ENCODE results near the gene LYSMD4. TPM values are rescaled to one million over a fixed set of nuclear protein-coding genes. Genes with fewer than 3 reads are reported as not detected.

The LYSMD4 gene
- total and polyA plus RNA-seq, 2 experiments from 2014 or later, result 21.2 to 24.0 TPM

DNA sequence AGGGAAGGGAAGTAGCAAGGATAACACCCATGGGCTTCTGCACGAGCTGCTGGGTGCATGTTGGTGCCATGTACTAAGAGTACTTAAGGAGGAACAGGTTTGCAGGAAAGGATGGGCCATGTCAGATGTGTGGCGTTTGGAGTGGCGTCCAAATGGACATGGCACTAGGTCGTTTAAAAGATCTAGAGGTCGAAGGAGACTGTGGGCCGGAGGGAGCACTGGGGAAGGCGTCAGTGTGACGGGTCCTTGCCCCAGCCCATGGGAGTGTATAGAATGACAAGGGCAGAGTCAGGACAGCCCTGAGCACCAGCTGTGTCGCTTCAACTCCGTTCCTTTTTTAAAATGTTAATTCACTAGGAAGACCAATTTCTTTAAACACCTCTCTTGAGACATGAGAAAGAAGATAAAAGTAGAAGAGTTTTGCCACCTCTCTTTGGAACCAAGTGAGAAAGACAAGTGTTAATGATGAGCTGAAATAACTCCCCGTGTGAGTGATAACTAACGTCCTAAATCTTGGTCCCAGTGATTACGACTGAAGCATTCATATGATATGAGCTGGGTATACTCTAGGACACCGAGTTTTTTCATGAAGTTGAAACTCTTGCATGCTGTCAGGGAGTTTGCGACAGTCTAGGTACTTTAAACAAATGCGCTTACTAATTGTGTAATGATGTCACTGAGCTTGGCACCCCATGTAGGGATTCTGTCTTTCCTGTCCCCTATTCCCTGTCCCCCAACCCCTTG lies 23.8 kb downstream of the LYSMD4 start:
- H3K36me3 ChIP-seq, result peaks cover 46% of the 10 kb centered on the region
- TF ChIP-seq, protein P1, sequence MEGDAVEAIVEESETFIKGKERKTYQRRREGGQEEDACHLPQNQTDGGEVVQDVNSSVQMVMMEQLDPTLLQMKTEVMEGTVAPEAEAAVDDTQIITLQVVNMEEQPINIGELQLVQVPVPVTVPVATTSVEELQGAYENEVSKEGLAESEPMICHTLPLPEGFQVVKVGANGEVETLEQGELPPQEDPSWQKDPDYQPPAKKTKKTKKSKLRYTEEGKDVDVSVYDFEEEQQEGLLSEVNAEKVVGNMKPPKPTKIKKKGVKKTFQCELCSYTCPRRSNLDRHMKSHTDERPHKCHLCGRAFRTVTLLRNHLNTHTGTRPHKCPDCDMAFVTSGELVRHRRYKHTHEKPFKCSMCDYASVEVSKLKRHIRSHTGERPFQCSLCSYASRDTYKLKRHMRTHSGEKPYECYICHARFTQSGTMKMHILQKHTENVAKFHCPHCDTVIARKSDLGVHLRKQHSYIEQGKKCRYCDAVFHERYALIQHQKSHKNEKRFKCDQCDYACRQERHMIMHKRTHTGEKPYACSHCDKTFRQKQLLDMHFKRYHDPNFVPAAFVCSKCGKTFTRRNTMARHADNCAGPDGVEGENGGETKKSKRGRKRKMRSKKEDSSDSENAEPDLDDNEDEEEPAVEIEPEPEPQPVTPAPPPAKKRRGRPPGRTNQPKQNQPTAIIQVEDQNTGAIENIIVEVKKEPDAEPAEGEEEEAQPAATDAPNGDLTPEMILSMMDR (IDR thresholded peaks at IDR 0.05; ENCODE audit: low read depth, low read length), result no peak
- no peaks in the 10 kb centered on the region for H3K9me3 ChIP-seq (ENCODE audit: low read depth)
- H3K4me3 ChIP-seq, result no peak overlapping the region
- peaks cover 43% of the 10 kb centered on the region for H3K4me1 ChIP-seq (ENCODE audit: low read depth)
- no peaks in the 10 kb centered on the region for H3K27me3 ChIP-seq
- peak in 1 of 2 donors; percentile 36 for DNase-seq (ENCODE audit: low read depth in 1 of 2, low spot score in 1 of 2)
- H3K27ac ChIP-seq, result peak overlapping the region; percentile 67

DNA sequence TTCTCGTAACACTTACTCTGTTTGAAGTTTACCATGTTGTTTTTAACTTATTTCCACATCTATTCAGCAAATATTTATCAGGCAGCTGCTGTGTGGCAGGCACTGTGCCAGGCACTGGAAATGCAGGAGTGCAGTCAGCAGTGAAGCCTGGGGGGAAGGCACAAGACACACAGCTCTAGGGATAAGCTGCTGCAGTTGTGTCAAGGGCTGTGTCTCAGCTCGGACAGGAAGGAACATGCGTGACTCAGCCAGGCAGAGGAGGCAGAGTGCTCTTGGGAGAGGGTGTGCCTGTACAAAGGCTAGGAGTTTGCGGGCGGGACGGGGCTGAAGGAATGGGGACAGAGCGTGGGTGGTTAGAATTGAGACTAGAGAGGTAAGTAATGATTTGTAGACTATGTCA lies 24.7 kb downstream of the LYSMD4 start:
- H3K27me3 ChIP-seq, result no peaks in the 10 kb centered on the region
- TF ChIP-seq, protein P1 (IDR thresholded peaks at IDR 0.05; ENCODE audit: low read depth, low read length), result no peak
- no peaks in the 10 kb centered on the region for H3K9me3 ChIP-seq (ENCODE audit: low read depth)
- DNase-seq (ENCODE audit: low read depth in 1 of 2, low spot score in 1 of 2), result peak in 1 of 2 donors; percentile 92
- H3K36me3 ChIP-seq, result peaks cover 39% of the 10 kb centered on the region
- H3K4me1 ChIP-seq (ENCODE audit: low read depth), result peaks cover 49% of the 10 kb centered on the region
- H3K4me3 ChIP-seq, result no peak overlapping the region
- H3K27ac ChIP-seq, result peak overlapping the region; percentile 67

DNA sequence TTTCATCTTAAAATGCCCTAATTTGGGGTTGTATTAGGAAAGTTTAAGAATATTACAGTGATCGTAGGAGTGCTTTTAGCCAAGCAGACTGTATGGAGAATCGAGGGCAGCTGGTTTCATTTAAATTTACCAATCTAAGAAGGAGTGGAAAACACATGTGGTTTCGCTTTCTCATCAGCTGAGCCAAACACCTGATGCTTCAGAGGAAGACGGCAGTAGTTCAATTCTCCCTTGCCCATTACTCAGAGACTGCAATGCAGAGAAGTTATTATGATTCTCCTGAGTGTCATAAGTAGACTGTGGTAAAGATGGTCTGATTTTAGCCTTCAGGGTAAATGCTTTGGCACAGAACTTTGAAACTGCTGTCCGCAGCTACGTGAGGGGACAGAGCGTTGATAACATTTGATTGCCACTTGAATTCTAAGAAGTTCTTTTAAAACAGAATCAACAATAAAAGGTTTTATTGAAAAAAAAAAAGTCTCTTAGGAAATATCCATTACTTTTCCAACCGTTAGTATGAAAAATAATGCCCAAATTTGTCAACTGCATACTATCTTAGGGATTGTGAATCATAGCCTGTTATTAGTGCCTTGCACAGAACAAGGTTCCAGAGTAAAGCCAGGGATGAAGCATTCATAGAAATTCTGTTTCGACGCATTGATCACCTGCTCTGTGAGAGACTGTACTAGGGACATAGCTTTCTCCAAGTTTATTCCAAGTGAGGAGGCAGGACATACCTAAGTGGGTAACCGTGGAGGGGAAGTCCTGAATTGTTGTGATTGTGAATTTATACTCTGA lies 25.6 kb downstream of the LYSMD4 start:
- no peak for DNase-seq (ENCODE audit: low read depth in 1 of 2, low spot score in 1 of 2)
- no peaks in the 10 kb centered on the region for H3K27me3 ChIP-seq
- H3K4me1 ChIP-seq (ENCODE audit: low read depth), result peaks cover 58% of the 10 kb centered on the region
- peak overlapping the region; percentile 67 for H3K27ac ChIP-seq
- H3K4me3 ChIP-seq, result no peak overlapping the region
- H3K36me3 ChIP-seq, result peaks cover 30% of the 10 kb centered on the region
- no peaks in the 10 kb centered on the region for H3K9me3 ChIP-seq (ENCODE audit: low read depth)
- TF ChIP-seq, protein P1 (IDR thresholded peaks at IDR 0.05; ENCODE audit: low read depth, low read length), result no peak

DNA sequence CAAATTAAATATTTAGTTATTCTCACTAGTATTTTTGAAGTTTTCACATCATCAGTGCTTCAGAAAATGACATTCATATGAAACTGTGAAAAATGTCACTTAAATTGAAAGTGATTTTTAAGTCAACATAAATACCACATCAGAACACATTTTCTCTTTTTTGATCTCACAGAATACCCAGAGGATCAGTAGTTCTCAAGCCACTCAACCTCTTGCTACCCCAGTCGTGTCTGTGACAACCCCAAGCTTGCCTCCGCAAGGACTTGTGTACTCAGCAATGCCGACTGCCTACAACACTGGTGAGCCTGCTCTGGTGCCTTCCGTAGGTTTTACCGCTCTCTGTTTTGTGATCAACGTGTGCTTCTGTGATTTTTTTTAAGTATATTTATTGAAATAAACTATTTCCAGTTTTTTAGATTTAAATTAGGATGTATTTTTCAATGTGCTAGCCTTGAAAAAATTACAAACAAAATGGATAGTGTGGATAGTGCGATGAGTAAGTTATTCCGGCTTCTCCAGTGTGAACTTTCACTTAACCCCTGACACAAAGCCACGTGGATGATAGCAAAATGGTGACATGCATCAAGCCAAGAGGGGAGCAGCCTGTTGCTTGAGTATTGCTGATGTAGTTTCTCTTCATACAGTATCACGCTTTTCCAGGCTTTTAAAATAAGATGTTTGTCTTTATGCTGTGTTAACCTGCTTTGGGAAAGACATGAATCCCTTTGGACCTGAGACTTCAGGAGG lies 26.5 kb downstream of the LYSMD4 start:
- Histone ChIP-seq H3K27me3 (no peaks in the 10 kb centered on the region), H3K27ac (peak overlapping the region; percentile 67), H3K9me3 (ENCODE audit: low read depth) (no peaks in the 10 kb centered on the region), H3K36me3 (peaks cover 21% of the 10 kb centered on the region), H3K4me3 (no peak overlapping the region), H3K4me1 (ENCODE audit: low read depth) (peaks cover 65% of the 10 kb centered on the region)
- TF ChIP-seq, protein P1 (IDR thresholded peaks at IDR 0.05; ENCODE audit: low read depth, low read length), result no peak
- no peak for DNase-seq (ENCODE audit: low read depth in 1 of 2, low spot score in 1 of 2)

DNA sequence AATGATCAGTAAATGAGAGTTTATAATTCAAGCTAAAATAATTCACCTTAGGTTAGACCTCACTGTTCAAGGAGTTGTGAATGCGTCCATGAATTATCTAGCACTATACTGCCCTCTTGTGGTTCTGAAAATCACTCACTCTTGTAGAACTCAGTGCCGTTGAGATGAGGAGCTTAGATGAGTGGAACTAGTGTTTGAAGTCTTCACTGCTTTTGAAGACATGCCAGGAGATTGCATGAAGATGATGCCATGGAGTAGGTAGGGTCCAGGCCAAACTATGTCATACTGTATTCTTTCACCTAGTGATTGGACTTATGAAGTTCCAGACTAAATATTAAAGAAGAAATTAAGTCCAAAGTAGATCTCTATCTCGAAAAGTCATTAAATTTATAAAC lies 28.8 kb downstream of the LYSMD4 start:
- Histone ChIP-seq H3K4me1 (ENCODE audit: low read depth) (peaks cover 66% of the 10 kb centered on the region), H3K36me3 (peaks cover 6% of the 10 kb centered on the region), H3K4me3 (no peak overlapping the region), H3K27ac (peak overlapping the region; percentile 87), H3K27me3 (no peaks in the 10 kb centered on the region), H3K9me3 (ENCODE audit: low read depth) (no peaks in the 10 kb centered on the region)
- TF ChIP-seq, protein P1 (IDR thresholded peaks at IDR 0.05; ENCODE audit: low read depth, low read length), result peak; percentile 65
- DNase-seq (ENCODE audit: low read depth in 1 of 2, low spot score in 1 of 2), result peak; percentile 90 to 91

Data from cardiac muscle cell (in vitro differentiated cells and primary cell).